ENCODE data around the gene CCDC181. TPM values are rescaled to one million over a fixed set of nuclear protein-coding genes. Genes with fewer than 3 reads are reported as not detected.
A peak's percentile ranks its signal among the peaks of the same experiment; 100 is the strongest.

CCDC181 gene
- total RNA-seq, 4 donors from 2014 or later, result 1.0 to 5.2 (median 3.0) TPM; not detected in 1

GRCh38 chr1:169468982-169469381 lies 41.7 kb upstream of the CCDC181 start:
- H3K36me3 ChIP-seq, result no peaks in the 10 kb centered on the region
- no peak overlapping the region for H3K27ac ChIP-seq
- H3K27me3 ChIP-seq, result no peaks in the 10 kb centered on the region
- TF ChIP-seq POLR2A (IDR thresholded peaks at IDR 0.05) (no peak), CTCF (IDR thresholded peaks at IDR 0.05) (no peak)
- H3K9me3 ChIP-seq, result no peaks in the 10 kb centered on the region
- intact Hi-C loops (cut with DNase I; ENCODE audit: low total_unique reads), result loop anchor here (5.0 kb wide), 1 partner anchor 78 kb away; no protein-coding TSS in a partner anchor
- H3K4me1 ChIP-seq, result no peaks in the 10 kb centered on the region
- H3K4me3 ChIP-seq, result no peak overlapping the region
- no peak for DNase-seq

GRCh38 chr1:169466259-169467230 lies 39.3 kb upstream of the CCDC181 start:
- H3K36me3 ChIP-seq, result no peaks in the 10 kb centered on the region
- intact Hi-C loops (cut with DNase I; ENCODE audit: low total_unique reads), result loop anchor here (5.0 kb wide), 1 partner anchor 81 kb away; no protein-coding TSS in a partner anchor
- peak in 1 of 2 donors; percentile 43 for DNase-seq

GRCh38 chr1:169465281-169465680 lies 38.0 kb upstream of the CCDC181 start:
- no peak for DNase-seq
- no peaks in the 10 kb centered on the region for H3K36me3 ChIP-seq

More at GRCh38 chr1:169466259-169467230, 39.3 kb upstream of the CCDC181 start:
- H3K9me3 ChIP-seq, result no peaks in the 10 kb centered on the region
- no peak overlapping the region for H3K4me3 ChIP-seq
- TF ChIP-seq POLR2A (IDR thresholded peaks at IDR 0.05) (no peak), CTCF (IDR thresholded peaks at IDR 0.05) (peak; percentile 28 to 44 (median 36))
- H3K27ac ChIP-seq, result no peak overlapping the region
- no peaks in the 10 kb centered on the region for H3K27me3 ChIP-seq
- H3K4me1 ChIP-seq, result no peaks in the 10 kb centered on the region

GRCh38 chr1:169462385-169462784 lies 35.1 kb upstream of the CCDC181 start:
- H3K36me3 ChIP-seq, result no peaks in the 10 kb centered on the region
- peaks cover 0 to 3% of the 10 kb centered on the region in 2 donors for H3K9me3 ChIP-seq
- no peak overlapping the region for H3K27ac ChIP-seq
- intact Hi-C loops (cut with DNase I; ENCODE audit: low total_unique reads), result no loop called here
- H3K27me3 ChIP-seq, result no peaks in the 10 kb centered on the region
- H3K4me3 ChIP-seq, result no peak overlapping the region
- TF ChIP-seq POLR2A (IDR thresholded peaks at IDR 0.05), result no peak
- no peak for TF ChIP-seq CTCF (IDR thresholded peaks at IDR 0.05)
- DNase-seq, result no peak
- H3K4me1 ChIP-seq, result no peaks in the 10 kb centered on the region

More at GRCh38 chr1:169465281-169465680, 38.0 kb upstream of the CCDC181 start:
- H3K27ac ChIP-seq, result no peak overlapping the region
- H3K27me3 ChIP-seq, result no peaks in the 10 kb centered on the region
- H3K4me1 ChIP-seq, result no peaks in the 10 kb centered on the region
- H3K4me3 ChIP-seq, result no peak overlapping the region
- H3K9me3 ChIP-seq, result no peaks in the 10 kb centered on the region
- no peak for TF ChIP-seq CTCF (IDR thresholded peaks at IDR 0.05)
- no peak for TF ChIP-seq POLR2A (IDR thresholded peaks at IDR 0.05)
- intact Hi-C loops (cut with DNase I; ENCODE audit: low total_unique reads), result loop anchor here (5.0 kb wide), 1 partner anchor 82 kb away; no protein-coding TSS in a partner anchor

All from uterus (tissue), 4 donors.